Measurements from ENCODE around the gene PIAS1. TPM values are rescaled to one million over a fixed set of nuclear protein-coding genes. Genes with fewer than 3 reads are reported as not detected.

PIAS1 gene
- total RNA-seq, 2 experiments from 2014 or later = 44.1 to 59.0 TPM

GRCh38 chr15:68045289-68046265, 8.5 kb upstream of the PIAS1 start:
- no TSS peak for BruUV-seq (replicated peaks)
- POLR2A ChIA-PET = no interaction called here

GRCh38 chr15:68047826-68048225, 6.3 kb upstream of the PIAS1 start:
- Histone ChIP-seq H3K4me1 (ENCODE audit: insufficient read depth, low read length, poor library complexity, severe bottlenecking) (peaks cover 8% of the 10 kb centered on the region), H3K79me2 (ENCODE audit: insufficient read depth, low read depth, low read length) (no peaks in the 10 kb centered on the region), H3K27ac (ENCODE audit: low read depth, low read length, poor library complexity, severe bottlenecking) (no peak overlapping the region), H3K9me3 (ENCODE audit: low read length) (peaks cover 12% of the 10 kb centered on the region; the same call in 1 of the 2 replicates), H3K36me3 (ENCODE audit: insufficient read depth, low read length) (no peaks in the 10 kb centered on the region), H4K20me1 (ENCODE audit: insufficient read depth, low read length) (no peaks in the 10 kb centered on the region), H2AFZ (ENCODE audit: low read length) (no peak overlapping the region), H3K9me2 (ENCODE audit: insufficient read depth, low read length) (no peaks in the 10 kb centered on the region), H3K4me2 (ENCODE audit: low read length) (no peak overlapping the region), H3K4me3 (ENCODE audit: low read depth, low read length, poor library complexity, severe bottlenecking) (no peak overlapping the region)
- no peak for TF ChIP-seq EZH2phosphoT487 (IDR thresholded peaks at IDR 0.05; ENCODE audit: borderline replicate concordance, low read depth, low read length)
- no peak for TF ChIP-seq CTCF (conservative IDR thresholded peaks at IDR 0.05; ENCODE audit: low read length)
- DNase-seq (ENCODE audit: low spot score) = no peak
- intact Hi-C loops (cut with micrococcal nuclease; ENCODE audit: unreplicated experiment) = no loop called here
- ChIA-PET POLR2A (no interaction called here), CTCF (ENCODE audit: unreplicated experiment) (no interaction called here)
- no TSS peak for BruUV-seq (replicated peaks)

More at GRCh38 chr15:68045289-68046265, 8.5 kb upstream of the PIAS1 start:
- CTCF ChIA-PET (ENCODE audit: unreplicated experiment) = no interaction called here
- H3K79me2 ChIP-seq (ENCODE audit: insufficient read depth, low read depth, low read length) = no peaks in the 10 kb centered on the region
- H3K4me3 ChIP-seq (ENCODE audit: low read depth, low read length, poor library complexity, severe bottlenecking) = no peak overlapping the region
- H2AFZ ChIP-seq (ENCODE audit: low read length) = no peak overlapping the region
- H3K9me3 ChIP-seq (ENCODE audit: low read length) = peaks cover 12% of the 10 kb centered on the region; the same call in 1 of the 2 replicates
- H3K4me2 ChIP-seq (ENCODE audit: low read length) = no peak overlapping the region
- no peak for DNase-seq (ENCODE audit: low spot score)
- H3K36me3 ChIP-seq (ENCODE audit: insufficient read depth, low read length) = no peaks in the 10 kb centered on the region
- no peaks in the 10 kb centered on the region for H3K4me1 ChIP-seq (ENCODE audit: insufficient read depth, low read length, poor library complexity, severe bottlenecking)
- no peaks in the 10 kb centered on the region for H3K9me2 ChIP-seq (ENCODE audit: insufficient read depth, low read length)
- TF ChIP-seq CTCF (conservative IDR thresholded peaks at IDR 0.05; ENCODE audit: low read length) = no peak
- TF ChIP-seq EZH2phosphoT487 (IDR thresholded peaks at IDR 0.05; ENCODE audit: borderline replicate concordance, low read depth, low read length) = no peak
- no peaks in the 10 kb centered on the region for H4K20me1 ChIP-seq (ENCODE audit: insufficient read depth, low read length)
- intact Hi-C loops (cut with micrococcal nuclease; ENCODE audit: unreplicated experiment) = no loop called here
- no peak overlapping the region for H3K27ac ChIP-seq (ENCODE audit: low read depth, low read length, poor library complexity, severe bottlenecking)

- Histone ChIP-seq H4K20me1 (ENCODE audit: insufficient read depth, low read length) (peaks cover 4% of the 10 kb centered on the region), H3K9me3 (ENCODE audit: low read length) (peaks cover 8% of the 10 kb centered on the region; the same call in 1 of the 2 replicates), H2AFZ (ENCODE audit: low read length) (peak overlapping the region; percentile 26; the same call in 1 of the 2 replicates), H3K4me1 (ENCODE audit: insufficient read depth, low read length, poor library complexity, severe bottlenecking) (peaks cover 22% of the 10 kb centered on the region), H3K36me3 (ENCODE audit: insufficient read depth, low read length) (no peaks in the 10 kb centered on the region), H3K9me2 (ENCODE audit: insufficient read depth, low read length) (no peaks in the 10 kb centered on the region), H3K4me2 (ENCODE audit: low read length) (no peak overlapping the region), H3K27ac (ENCODE audit: low read depth, low read length, poor library complexity, severe bottlenecking) (no peak overlapping the region), H3K79me2 (ENCODE audit: insufficient read depth, low read depth, low read length) (peaks cover 18% of the 10 kb centered on the region), H3K4me3 (ENCODE audit: low read depth, low read length, poor library complexity, severe bottlenecking) (no peak overlapping the region)
- no peak for DNase-seq (ENCODE audit: low spot score)
- intact Hi-C loops (cut with micrococcal nuclease; ENCODE audit: unreplicated experiment) = loop anchor here (10.0 kb wide), 1 partner anchor 266 kb away; no protein-coding TSS in a partner anchor
- peak; percentile 49 for TF ChIP-seq CTCF (conservative IDR thresholded peaks at IDR 0.05; ENCODE audit: low read length)
- no peak for TF ChIP-seq EZH2phosphoT487 (IDR thresholded peaks at IDR 0.05; ENCODE audit: borderline replicate concordance, low read depth, low read length)
- POLR2A ChIA-PET = interaction anchor here (0.7 kb wide), 1 partner anchor 188 kb away, joined by 3 read pairs; no protein-coding TSS in a partner anchor
- no TSS peak for BruUV-seq (replicated peaks)
- CTCF ChIA-PET (ENCODE audit: unreplicated experiment) = no interaction called here
Observed at GRCh38 chr15:68051109-68051508, 3.0 kb upstream of the PIAS1 start.
